HT1080 (cell line): ENCODE measurements around the gene KLF13. TPM values are rescaled to one million over a fixed set of nuclear protein-coding genes. Genes with fewer than 3 reads are reported as not detected.
A peak's percentile ranks its signal among the peaks of the same experiment; 100 is the strongest.

Source experiments
- DNase-seq: peaks from one replicate; pipeline ENCODE4 v3.0.0-alpha.2; 2015; ENCODE audit warnings: low read depth
- total RNA-seq: library from RNA; depleted of rRNA; stranded (reverse); fragments of >200 nt; shearing (Covaris generic); gene quantifications from 2 replicates; pipeline ENCODE4 v1.2.3, GENCODE V29; 2014

The KLF13 gene
- total RNA-seq, 1 experiment from 2014 or later = 10.5 TPM

GRCh38 chr15:31360843-31361763 lies 34.5 kb downstream of the KLF13 start:
- no peak for DNase-seq

DNA sequence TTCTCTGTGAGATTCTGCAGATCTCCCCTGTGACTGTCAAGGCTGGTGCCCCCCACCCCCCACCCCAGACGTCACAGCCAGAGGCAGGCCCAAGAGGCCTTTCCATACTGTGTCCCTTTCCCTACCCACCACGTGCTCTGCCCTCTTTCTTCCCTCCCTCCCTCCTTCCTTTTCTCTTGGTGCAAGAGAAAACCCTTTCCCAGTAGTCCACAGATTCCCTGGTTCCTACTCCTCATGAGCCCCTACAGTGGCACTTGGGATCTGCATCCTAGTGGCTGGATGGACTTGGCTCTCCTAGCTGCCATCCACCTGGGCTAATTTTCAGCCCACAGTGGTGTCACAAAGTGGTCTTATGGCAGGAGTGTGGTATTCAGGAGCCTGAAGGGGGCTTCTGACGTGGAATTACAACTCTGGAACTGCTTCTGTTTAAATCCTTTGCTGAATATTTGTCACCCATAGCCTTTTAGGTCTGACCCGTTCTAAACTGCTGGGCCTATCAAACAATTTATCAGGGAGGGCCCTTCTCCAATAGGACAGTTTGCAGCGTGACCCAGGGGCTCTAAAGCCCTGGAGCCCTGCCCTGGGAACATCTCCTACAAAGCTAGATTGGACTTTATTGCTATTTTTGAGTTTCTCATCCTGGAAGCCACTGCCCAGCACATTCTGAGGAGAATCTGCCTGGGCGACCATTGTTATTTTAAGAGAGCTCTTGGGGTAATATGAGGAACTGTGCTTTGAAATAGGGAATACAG lies 35.3 kb downstream of the KLF13 start:
- no peak for DNase-seq

DNA sequence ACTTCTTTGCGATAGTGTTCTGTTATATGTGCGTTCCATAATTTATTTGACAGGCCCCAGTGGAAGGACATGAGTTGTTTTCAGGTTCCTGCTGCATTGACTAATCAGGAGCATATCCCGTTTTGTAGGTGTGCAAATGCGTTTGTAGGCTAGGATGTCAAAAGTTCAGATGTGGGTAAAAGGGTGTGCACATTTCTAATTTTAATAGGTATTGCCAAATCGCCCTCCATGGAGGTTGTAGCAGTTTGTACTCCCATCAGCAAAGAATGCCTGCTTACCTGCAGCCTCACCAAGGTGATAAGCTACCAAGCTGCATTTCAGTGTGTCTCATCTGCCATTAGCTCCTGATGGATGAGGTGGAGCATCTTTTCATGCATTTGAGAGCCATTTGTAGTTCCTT lies 36.3 kb downstream of the KLF13 start:
- DNase-seq = no peak

DNA sequence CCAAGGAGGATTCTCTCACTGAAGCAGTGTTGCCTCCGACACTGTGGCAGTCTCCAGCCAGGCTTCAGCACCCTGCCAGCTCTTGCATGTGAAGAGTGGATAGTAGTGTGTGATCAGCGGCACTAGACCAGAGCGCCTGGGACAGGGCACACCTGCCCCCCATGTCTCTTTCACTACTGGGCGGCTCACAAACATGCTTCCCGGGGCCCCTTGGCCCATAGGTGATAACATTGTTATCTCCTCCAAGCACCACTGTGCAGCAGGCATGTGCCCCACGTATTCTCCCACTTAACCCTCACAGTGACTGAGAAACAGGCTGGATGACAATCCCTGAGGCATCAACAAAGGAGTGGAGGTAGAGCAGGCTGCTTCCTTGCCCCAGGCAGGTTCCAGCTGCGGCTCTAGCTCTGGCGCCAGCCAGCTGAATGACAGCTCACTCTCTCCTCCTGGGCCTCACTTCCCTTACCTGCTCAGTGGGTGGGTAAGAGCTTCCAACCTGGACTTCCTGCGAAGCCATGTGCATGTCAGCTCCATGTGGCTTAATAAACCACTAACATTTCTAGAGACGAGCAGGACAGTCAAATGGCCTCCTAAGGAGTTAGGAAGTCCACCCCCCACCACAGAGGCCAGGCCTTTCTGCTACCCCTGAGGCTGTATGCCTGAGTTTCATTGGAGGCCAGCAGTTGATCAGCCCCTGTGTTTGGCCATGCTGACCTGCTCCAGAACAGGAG lies 37.8 kb downstream of the KLF13 start:
- DNase-seq = no peak

DNA sequence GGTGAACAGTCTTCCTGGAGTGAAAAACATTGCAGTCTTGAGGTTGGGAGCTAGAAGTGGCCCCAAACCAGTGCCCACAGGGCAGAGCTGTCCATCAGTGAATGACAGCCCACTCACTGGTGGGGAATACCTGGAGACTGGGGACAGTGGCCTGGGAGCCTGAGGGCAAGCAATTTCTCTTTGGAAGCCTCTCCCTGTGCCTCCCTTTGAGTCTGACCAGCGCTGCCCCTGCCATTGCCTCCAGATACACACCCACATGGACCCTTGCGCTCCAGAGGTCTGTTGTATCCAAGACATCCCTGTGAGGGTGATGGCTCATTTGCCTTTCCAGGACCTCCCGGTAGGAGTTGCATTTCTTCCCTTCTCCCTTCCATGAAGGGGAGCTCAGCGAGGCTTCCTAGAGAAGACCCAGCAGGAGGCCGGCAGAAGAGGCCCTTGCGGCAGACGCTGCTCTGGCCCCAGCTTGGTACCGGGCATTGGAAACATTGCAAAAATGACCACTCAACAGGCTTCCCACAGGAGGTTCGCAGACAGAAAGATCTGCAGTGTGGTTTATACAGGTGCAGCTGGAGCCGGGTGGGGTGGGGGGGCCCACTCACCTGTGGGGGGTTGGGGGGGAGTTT lies 38.5 kb downstream of the KLF13 start:
- DNase-seq = no peak

DNA sequence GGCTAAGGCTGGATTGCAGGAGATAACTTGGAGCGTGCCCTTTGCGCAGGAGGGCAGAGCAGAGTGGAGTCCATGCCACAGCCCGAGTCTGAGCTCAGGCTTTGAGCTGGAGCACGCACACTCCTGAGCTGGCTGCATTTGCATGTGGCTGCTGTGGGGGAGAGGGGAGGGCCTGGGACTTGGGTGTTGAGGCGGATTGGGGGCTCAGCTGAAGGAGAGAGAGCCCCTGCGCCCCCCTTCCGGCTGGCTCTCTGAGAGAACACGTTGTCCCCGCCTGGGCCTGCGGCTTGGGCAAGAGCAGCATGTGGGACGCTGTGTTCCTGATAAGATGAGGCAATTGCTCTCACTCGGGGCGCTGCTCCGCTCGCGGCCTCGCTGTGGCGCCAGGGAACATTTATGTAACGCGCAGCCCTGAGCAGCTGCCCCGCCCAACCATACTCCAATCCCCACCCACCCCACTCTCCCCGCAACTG lies 39.1 kb downstream of the KLF13 start:
- DNase-seq = no peak

DNA sequence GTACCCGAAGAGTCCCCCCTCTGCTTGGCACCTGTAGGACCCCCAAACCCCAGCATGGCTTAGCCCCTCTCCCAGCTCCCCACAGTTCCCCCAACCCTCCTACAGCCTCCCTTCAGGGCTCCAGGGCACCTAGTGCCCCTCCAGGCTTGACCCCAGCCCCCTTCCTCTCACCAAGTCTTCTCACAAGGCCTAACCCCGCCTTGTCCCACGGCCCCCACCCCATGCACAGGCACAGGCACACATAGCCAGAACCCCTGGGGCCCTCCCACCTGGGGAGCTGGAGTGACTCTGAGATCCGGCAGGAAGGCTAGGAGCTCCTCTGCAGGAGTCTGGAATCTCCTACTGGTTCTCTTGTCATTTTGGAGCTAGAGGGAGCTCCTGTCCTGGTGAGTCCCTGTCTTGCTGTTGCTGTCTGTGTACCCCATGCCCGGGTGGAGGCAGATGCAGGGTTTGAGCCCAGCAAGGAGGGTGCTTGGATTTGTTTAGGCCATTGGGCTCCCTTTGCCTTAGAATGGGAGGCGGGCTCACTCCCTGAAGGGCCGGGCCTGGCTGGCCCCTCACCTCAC lies 39.6 kb downstream of the KLF13 start:
- no peak for DNase-seq

GRCh38 chr15:31367021-31367729 lies 40.5 kb downstream of the KLF13 start:
- DNase-seq = no peak

GRCh38 chr15:31367730-31368344 lies 41.2 kb downstream of the KLF13 start:
- DNase-seq = no peak

GRCh38 chr15:31369727-31370126 lies 43.1 kb downstream of the KLF13 start:
- DNase-seq = no peak

GRCh38 chr15:31371520-31372240 lies 45.0 kb downstream of the KLF13 start:
- no peak for DNase-seq

DNA sequence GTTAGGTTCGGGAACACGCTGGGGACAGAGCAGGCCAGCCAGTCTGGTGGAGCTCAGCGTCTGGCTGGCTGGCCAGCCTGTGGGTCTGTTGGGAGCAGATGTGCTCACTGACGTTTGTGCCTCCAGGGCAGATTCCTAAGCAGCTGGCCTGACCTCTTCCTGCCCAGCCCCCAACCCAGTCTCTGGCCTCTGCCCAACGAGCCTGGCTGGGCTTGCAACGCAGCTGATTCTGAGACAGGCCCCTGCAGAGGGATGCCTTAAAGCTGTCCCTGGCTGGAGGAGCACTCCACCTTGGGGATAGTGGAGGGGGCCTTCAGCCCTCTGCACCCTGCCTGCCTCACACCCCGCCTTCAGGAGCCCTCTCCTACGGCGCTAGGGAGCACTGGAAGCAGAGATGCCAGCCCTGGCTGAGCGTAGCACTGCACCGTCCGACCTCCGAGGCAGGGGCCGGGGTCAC lies 46.0 kb downstream of the KLF13 start:
- peak; percentile 17 for DNase-seq

DNA sequence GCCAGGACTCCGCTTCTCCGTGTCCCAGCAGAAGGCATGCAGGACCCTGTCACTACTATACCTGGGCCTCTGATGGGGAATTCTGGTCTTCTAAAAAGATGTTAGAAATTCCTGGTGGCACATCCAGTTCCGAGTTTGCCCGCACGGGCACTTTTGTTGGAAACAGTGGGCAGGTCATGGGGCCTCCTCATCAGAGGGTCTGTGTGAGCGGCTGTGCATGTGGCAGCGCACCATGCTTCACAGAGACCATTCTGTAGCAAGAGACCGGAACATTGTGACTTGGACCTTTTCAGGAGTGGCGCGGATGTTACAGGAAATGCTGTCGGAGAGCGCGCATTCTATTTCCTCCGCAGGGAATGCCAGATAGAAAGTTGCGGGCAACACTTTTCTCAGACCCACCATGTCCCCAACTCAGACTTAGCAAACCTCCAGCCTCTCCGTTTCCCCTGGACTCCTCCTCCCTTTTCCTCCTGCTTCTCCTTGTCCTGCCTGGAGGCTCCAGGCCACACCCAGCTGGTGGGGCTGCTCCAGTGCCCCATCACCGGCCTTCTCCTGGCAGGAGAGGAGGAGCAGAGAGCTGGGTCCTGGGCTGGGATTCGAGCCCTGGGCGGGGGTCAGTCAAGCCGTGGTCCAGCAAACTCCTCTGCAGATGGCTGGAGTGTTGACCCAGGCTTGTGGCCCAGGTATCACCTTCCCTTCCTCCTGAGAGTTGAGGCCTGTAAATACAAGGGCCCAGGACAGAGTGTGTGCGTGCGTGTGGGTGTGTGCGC lies 46.6 kb downstream of the KLF13 start:
- DNase-seq = no peak

DNA sequence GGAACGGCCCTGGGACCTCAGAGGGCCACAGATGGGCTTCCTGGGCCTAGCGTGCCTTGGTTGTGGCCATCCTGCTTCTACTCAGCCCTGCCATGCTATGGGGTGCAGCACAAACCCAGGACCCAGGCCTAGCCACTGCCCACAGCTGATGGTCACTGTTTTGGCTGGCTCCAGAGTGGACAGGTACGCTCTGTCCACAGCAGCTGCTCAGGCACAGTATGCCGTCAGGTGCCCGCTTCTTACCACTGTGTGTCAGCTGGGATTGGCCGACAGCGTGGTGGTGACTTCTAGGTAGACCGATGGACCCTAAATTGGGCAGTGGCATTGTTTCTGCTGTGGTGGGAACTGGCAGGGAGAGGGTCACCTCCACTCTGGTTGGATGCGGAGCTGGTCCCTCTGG lies 47.3 kb downstream of the KLF13 start:
- no peak for DNase-seq

DNA sequence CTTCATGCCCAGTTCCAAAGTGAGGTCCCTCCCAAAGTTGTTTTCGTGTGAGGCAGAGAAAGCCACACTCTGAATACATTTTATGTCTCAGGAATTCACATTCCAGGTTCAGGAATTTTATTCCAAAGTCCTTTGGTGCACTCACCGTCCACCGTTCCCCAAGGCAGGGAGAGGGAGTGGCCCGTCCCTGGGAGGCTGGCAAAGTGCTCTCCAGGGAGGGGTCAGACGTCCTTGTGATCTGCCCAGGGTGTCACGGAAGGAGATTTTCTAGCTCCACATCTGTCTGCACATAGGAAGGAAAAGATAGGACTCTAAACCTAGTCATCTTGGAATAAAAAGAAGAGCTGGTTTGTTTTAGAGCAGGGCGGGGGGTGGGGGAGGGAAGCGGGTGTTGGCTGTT lies 47.9 kb downstream of the KLF13 start:
- DNase-seq = no peak

DNA sequence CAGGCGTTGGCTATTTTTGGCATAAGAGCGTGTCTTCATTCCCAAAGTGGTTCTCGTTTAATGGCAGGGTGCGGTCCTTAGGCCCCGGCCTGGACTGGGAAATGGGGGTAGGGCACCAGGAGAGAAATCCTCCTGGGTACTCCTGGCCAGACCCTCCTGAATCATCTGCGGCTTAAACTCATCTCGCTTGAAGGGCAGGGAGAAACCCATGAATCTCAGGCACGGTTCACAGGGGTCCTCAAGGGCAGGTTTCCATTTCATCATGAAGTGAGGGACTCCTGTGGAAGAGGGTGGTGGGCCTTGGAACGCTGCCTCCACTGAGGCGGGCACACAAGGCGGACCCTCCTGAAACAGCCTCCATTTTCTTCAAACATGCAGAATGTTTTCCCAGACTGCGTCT lies 48.4 kb downstream of the KLF13 start:
- no peak for DNase-seq

GRCh38 chr15:31375772-31376171 lies 49.1 kb downstream of the KLF13 start:
- DNase-seq = no peak

DNA sequence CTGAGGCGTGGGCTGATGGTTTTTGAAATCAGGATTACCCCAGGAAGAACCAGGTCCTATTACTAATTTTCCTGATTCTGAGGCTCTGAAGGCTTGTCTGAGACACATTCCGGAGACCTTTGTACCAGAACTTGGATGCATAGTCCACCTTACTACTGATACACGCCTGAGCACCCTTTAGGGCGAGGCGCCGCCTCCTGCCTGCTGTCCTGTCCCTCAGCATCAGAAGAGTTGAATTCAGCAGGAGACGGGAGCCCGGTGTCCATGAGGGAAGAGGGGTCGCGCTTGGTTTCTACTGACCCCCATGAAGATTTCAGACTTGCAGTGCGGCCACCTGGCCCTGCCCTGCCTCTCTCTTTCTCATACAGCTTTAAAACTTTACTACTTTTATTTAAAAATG lies 49.9 kb downstream of the KLF13 start:
- DNase-seq = no peak
